Neural crest cell (in vitro differentiated cells): Measurements from ENCODE around the gene FOXP1. TPM values are rescaled to one million over a fixed set of nuclear protein-coding genes. Genes with fewer than 3 reads are reported as not detected.

Experiments used
- DNase-seq: peaks from one replicate; pipeline ENCODE4 v3.0.0; 2021; ENCODE audit warnings: low read depth, mixed read lengths, low spot score
- H3K27ac Mint-ChIP-seq: one replicate; pipeline ENCODE4 v1.8.0; 2021; ENCODE audit warnings: mild to moderate bottlenecking, mixed read lengths; ENCODE audit not compliant: unreplicated experiment
- H3K27me3 Mint-ChIP-seq: 2 replicates; pipeline ENCODE4 v1.8.0; 2021; ENCODE audit warnings: low read depth, mild to moderate bottlenecking, mixed read lengths
- H3K36me3 Mint-ChIP-seq: 2 replicates; pipeline ENCODE4 v1.8.0; 2021; ENCODE audit warnings: low read depth, mild to moderate bottlenecking, mixed read lengths
- H3K4me1 Mint-ChIP-seq: 2 replicates; pipeline ENCODE4 v1.8.0; 2021; ENCODE audit warnings: mixed read lengths
- H3K4me3 Mint-ChIP-seq: one replicate; pipeline ENCODE4 v1.8.0; 2021; ENCODE audit warnings: mild to moderate bottlenecking, mixed read lengths
- H3K9me3 Mint-ChIP-seq: 2 replicates; pipeline ENCODE4 v1.8.0; 2021; ENCODE audit warnings: mixed read lengths
- total RNA-seq: library from RNA; stranded (reverse); gene quantifications from 2 replicates; pipeline ENCODE4 v1.2.1, GENCODE V29; 2021
- TF ChIP-seq, protein P1 (sequence below): fragments of 200-600 bp; sonication (generic); conservative IDR thresholded peaks from 2 replicates; pipeline ENCODE4 v1.5.0; 2021; ENCODE audit warnings: antibody characterized with exemption, mild to moderate bottlenecking

The FOXP1 gene
- total RNA-seq, 1 donor from 2014 or later: 22.8 TPM

DNA sequence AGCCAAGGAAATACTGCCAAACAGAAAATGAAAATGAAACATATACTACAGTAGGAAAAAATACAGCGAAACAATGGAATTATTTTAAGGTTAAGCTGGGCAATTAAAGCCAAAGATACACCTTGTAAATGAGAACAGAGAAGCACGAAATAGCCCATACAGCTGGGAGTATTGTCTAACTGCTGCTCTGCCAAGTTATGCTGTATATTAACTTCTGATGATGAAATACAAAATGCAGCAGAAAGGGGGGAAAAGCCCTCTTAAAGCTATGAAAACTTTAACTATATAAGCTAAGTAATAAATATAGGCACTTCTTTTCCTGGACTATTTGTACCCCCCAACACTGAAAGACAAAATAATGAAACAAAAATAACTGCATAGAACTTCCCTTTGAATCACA, 449.0 kb downstream of the FOXP1 start:
- H3K36me3 Mint-ChIP-seq: no peaks in the 10 kb centered on the region
- H3K27me3 Mint-ChIP-seq: no peaks in the 10 kb centered on the region
- no peak overlapping the region for H3K4me3 Mint-ChIP-seq
- no peak for DNase-seq
- TF ChIP-seq, protein P1, sequence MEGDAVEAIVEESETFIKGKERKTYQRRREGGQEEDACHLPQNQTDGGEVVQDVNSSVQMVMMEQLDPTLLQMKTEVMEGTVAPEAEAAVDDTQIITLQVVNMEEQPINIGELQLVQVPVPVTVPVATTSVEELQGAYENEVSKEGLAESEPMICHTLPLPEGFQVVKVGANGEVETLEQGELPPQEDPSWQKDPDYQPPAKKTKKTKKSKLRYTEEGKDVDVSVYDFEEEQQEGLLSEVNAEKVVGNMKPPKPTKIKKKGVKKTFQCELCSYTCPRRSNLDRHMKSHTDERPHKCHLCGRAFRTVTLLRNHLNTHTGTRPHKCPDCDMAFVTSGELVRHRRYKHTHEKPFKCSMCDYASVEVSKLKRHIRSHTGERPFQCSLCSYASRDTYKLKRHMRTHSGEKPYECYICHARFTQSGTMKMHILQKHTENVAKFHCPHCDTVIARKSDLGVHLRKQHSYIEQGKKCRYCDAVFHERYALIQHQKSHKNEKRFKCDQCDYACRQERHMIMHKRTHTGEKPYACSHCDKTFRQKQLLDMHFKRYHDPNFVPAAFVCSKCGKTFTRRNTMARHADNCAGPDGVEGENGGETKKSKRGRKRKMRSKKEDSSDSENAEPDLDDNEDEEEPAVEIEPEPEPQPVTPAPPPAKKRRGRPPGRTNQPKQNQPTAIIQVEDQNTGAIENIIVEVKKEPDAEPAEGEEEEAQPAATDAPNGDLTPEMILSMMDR: no peak
- H3K4me1 Mint-ChIP-seq: peaks cover 44% of the 10 kb centered on the region
- H3K27ac Mint-ChIP-seq: no peak overlapping the region
- H3K9me3 Mint-ChIP-seq: no peaks in the 10 kb centered on the region

- Mint-ChIP-seq H3K27ac (no peak overlapping the region), H3K9me3 (no peaks in the 10 kb centered on the region), H3K27me3 (no peaks in the 10 kb centered on the region), H3K4me3 (no peak overlapping the region), H3K4me1 (peaks cover 51% of the 10 kb centered on the region), H3K36me3 (no peaks in the 10 kb centered on the region)
- no peak for DNase-seq
- TF ChIP-seq, protein P1: no peak
Measured at GRCh38 chr3:71133865-71134264, 449.7 kb downstream of the FOXP1 start.

GRCh38 chr3:71132995-71133730, 450.4 kb downstream of the FOXP1 start:
- peaks cover 57% of the 10 kb centered on the region for H3K4me1 Mint-ChIP-seq

DNA sequence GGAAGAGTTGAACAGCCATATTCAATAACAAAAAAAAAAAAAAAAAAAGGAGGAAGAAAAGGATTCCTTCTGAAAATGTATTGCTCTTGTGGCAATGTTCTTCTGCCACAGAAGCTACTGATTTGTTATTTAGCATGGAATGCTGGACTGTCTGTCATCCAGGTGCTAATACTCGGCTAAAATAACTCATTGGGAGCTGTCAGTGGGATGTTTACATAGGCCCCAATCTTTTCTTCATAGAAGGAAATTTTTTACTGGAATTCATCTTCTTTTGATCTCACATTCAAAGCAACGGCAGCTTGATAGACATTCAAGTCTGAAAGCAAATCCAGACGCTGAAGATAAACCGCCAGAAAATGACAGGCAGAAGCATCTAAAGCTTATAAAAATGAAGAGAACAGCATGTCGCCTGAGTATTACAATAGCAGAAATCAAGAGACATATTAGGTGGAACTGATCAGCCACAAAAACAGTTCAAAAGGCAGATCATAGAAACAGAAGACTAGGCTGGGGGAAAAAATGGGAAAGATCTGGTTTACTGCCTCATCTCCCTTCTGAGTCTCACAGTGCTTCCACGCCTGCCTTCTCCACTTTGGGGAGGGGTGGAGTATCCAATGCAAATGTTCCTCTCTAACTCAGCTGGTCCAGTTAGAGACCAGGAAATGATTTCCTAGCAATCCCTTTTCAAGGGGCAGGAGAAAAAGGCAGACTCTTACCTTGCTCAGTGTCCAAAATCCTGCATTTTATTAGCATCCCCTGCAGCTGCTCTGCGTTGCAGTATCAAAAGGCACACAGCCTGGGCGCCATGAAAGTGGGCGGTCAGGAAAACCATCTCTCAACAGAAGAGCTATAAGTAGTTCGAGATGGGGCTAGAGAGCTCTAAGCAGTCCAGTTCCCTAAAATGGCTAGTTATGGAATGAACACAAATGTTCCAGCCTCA, 451.9 kb downstream of the FOXP1 start:
- no peaks in the 10 kb centered on the region for H3K27me3 Mint-ChIP-seq
- no peak for DNase-seq
- peaks cover 60% of the 10 kb centered on the region for H3K4me1 Mint-ChIP-seq
- H3K27ac Mint-ChIP-seq: no peak overlapping the region
- no peaks in the 10 kb centered on the region for H3K9me3 Mint-ChIP-seq
- no peaks in the 10 kb centered on the region for H3K36me3 Mint-ChIP-seq
- H3K4me3 Mint-ChIP-seq: peak overlapping the region; percentile 86
- TF ChIP-seq, protein P1: no peak

More at GRCh38 chr3:71132995-71133730, 450.4 kb downstream of the FOXP1 start:
- no peak overlapping the region for H3K27ac Mint-ChIP-seq
- H3K9me3 Mint-ChIP-seq: no peaks in the 10 kb centered on the region
- no peak overlapping the region for H3K4me3 Mint-ChIP-seq
- H3K27me3 Mint-ChIP-seq: no peaks in the 10 kb centered on the region
- no peaks in the 10 kb centered on the region for H3K36me3 Mint-ChIP-seq
- no peak for DNase-seq
- TF ChIP-seq, protein P1: no peak

DNA sequence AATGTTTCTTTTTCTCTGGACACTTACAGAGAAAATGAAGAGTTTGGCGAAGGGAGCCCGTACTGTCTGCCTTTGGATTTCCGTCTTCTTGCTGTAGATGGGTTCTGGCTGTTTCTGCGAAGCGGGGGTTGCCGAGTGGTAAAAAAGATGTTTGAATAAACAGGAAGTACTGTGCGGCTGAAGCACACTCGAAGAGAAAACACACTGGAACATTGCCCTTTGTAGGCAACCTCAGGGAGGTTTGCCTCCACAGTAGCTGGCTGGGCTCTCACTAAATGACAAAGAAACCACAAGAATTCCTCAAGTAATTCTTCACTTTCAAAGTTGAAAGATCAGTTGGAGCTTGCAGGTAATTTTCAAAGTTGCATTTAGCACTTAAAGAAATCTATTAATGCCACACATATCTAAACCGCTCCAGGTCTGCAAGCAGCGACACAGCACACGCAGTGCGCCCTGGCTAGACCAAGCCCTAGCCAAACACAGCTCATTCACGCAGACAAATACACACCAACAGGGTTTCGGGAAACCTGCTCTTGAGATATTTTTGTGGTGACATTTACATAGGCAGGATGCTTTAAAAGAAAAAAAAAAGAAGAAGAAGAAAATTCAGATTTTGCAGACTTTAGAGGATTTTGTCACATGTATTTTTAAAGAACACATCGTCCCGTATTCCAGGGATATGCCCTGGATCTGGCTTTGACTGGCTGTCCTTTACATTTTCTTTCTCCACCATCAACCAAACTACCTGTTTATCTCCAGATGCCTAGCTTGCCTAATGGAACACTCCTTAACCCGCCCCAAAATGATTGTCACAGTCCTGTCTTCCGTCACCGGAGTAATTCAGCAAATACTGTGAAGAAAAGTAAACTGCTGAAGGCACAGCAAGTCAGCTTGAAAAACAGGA, 452.8 kb downstream of the FOXP1 start:
- H3K36me3 Mint-ChIP-seq: no peaks in the 10 kb centered on the region
- H3K27me3 Mint-ChIP-seq: no peaks in the 10 kb centered on the region
- DNase-seq: peak; percentile 13
- peak overlapping the region; percentile 29 for H3K27ac Mint-ChIP-seq
- H3K4me3 Mint-ChIP-seq: peak overlapping the region; percentile 86
- TF ChIP-seq, protein P1: no peak
- no peaks in the 10 kb centered on the region for H3K9me3 Mint-ChIP-seq
- peaks cover 60% of the 10 kb centered on the region for H3K4me1 Mint-ChIP-seq
